ENCODE data around the gene JPT2. TPM values are rescaled to one million over a fixed set of nuclear protein-coding genes. Genes with fewer than 3 reads are reported as not detected.

Gene JPT2
- total and polyA plus RNA-seq, 10 of the 15 experiments (the other 5 are each of a cell fraction or from before 2014, with no cell fraction given): 11.7 to 78.4 (median 48.4) TPM

DNA sequence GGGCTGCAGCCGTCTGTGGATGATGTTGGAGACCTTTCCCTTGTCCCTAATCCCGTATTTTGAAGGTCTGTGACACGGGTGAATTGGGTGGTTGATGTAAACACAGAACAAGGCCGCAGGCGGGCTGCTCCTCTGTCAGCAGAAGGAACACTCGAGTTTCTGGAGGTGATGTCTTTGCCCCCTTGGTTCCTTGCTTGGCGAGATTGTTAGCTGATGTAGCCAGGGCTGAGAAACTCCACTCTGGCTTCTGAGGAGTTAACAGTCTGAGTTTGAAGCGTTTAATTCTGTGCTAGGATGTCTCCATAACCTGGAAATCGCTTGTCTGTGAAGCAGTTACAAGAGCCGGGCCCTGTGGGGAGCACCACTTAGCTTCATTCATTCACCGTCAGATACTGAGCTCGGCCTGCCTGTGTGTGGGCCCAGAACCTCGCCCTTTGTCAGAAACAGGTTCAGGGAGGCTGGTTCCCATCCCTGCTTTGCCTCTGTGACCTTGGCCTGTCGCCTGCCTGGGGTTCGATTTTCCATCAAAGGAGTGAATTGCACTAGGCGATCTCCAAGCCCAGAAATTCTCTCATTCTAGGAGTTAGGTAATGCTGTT is 29.2 kb downstream of the JPT2 start:
- Histone ChIP-seq H4K20me1 (ENCODE audit: control insufficient read depth, insufficient read depth) (peaks cover 4% of the 10 kb centered on the region; the same call in 1 of the 2 replicates), H2AFZ (ENCODE audit: control insufficient read depth, low read depth, low read length) (no peak overlapping the region), H3K4me1 (ENCODE audit: control insufficient read depth, insufficient read depth, low read length) (peaks cover 14% of the 10 kb centered on the region), H3K27me3 (replicated peaks in 1 of 2; ENCODE audit: control insufficient read depth in 2 of 2, insufficient read depth in 2 of 2, low read length in 1 of 2) (no peaks in the 10 kb centered on the region), H3K4me2 (ENCODE audit: control insufficient read depth, insufficient read depth) (peak overlapping the region; percentile 79), H3K4me3 (peak overlapping the region; percentile 73), H3K79me2 (ENCODE audit: control insufficient read depth, insufficient read depth, low read length) (peaks cover 35% of the 10 kb centered on the region), H3K27ac (ENCODE audit: control insufficient read depth, insufficient read depth) (peak overlapping the region; percentile 69), H3K9me3 (replicated peaks; ENCODE audit: control insufficient read depth, insufficient read depth, low read length) (no peaks in the 10 kb centered on the region), H3K9ac (ENCODE audit: control insufficient read depth, insufficient read depth, low read length) (peak overlapping the region; percentile 73), H3K36me3 (ENCODE audit: control insufficient read depth in 2 of 2, insufficient read depth in 2 of 2, low read length in 1 of 2) (peaks cover 2 to 5% of the 10 kb centered on the region in 2 experiments)
- ATAC-seq (0 out of 3 replicates have a peak, but pooled peaks have one; percentile 8), DNase-seq (ENCODE audit: low read depth, low spot score) (no peak), FAIRE-seq (peak; percentile 49)
- ChIA-PET RAD21 (ENCODE audit: unreplicated experiment) (interaction anchor here (0.6 to 1.1 kb wide), 3 partner anchors 30 to 287 kb away, joined by 3 to 4 read pairs (median 3); partner anchors contain the start of genes JPT2, NUBP2, SPSB3 and UQCC4), POLR2A (interaction anchor here (0.8 to 2.6 kb wide), 5 partner anchors 8 to 96 kb away, joined by 4 to 13 read pairs (median 5); partner anchors contain the start of genes EME2, IFT140 and MRPS34), CTCF (interaction anchor here (0.7 to 1.9 kb wide), 3 partner anchors 10 to 344 kb away, joined by 3 to 6 read pairs (median 3); no protein-coding TSS in a partner anchor), SMC1A (ENCODE audit: uncharacterized antibody, unreplicated experiment) (interaction anchor here (0.8 to 1.8 kb wide), 2 partner anchors 19 to 91 kb away, joined by 3 to 4 read pairs; no protein-coding TSS in a partner anchor)
- 10% methylated on average over 16 of the region's 16 CpGs for whole genome bisulfite sequencing (ENCODE audit: insufficient coverage, insufficient replicate concordance, low lambda C conversion rate, missing lambda C conversion rate)
- BruUV-seq (replicated peaks): no TSS peak
- intact Hi-C loops (cut with micrococcal nuclease; ENCODE audit: unreplicated experiment) (loop anchor here (2.0 to 5.0 kb wide), 2 partner anchors 14 to 65 kb away; partner anchors contain the start of genes EME2, MRPS34 and NME3), in situ Hi-C loops (cut with MboI) (no loop called here)
- TF ChIP-seq, protein P1, sequence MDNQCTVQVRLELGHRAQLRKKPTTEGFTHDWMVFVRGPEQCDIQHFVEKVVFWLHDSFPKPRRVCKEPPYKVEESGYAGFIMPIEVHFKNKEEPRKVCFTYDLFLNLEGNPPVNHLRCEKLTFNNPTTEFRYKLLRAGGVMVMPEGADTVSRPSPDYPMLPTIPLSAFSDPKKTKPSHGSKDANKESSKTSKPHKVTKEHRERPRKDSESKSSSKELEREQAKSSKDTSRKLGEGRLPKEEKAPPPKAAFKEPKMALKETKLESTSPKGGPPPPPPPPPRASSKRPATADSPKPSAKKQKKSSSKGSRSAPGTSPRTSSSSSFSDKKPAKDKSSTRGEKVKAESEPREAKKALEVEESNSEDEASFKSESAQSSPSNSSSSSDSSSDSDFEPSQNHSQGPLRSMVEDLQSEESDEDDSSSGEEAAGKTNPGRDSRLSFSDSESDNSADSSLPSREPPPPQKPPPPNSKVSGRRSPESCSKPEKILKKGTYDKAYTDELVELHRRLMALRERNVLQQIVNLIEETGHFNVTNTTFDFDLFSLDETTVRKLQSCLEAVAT (IDR thresholded peaks at IDR 0.05): 0 out of 2 replicates have a peak, but pooled peaks have one; percentile 17
- TF ChIP-seq ZNF24 (IDR thresholded peaks at IDR 0.05): peak; percentile 60; the same call in 1 of the 2 replicates
- TF ChIP-seq POLR2AphosphoS5 (IDR thresholded peaks at IDR 0.05; ENCODE audit: low read length): no peak
